AG09309 (cell line): ENCODE data around the gene MAJIN.

Experiments used
- DNase-seq: peaks from one replicate; pipeline ENCODE4 v3.0.0-alpha.2; 2010; ENCODE audit warnings: low read depth
- H3K4me3 ChIP-seq: 2 replicates; pipeline ENCODE4 v1.5.1; 2011; ENCODE audit warnings: mild to moderate bottlenecking, low read depth, low read length, moderate library complexity; ENCODE audit not compliant: control insufficient read depth
- TF ChIP-seq, protein P1 (sequence below): IDR thresholded peaks from 2 replicates; pipeline ENCODE4 v1.5.1; 2011; ENCODE audit warnings: mild to moderate bottlenecking, low read depth, low read length, inconsistent platforms; ENCODE audit not compliant: insufficient read depth, control insufficient read depth; ENCODE audit errors: missing control alignments

Gene MAJIN

DNA sequence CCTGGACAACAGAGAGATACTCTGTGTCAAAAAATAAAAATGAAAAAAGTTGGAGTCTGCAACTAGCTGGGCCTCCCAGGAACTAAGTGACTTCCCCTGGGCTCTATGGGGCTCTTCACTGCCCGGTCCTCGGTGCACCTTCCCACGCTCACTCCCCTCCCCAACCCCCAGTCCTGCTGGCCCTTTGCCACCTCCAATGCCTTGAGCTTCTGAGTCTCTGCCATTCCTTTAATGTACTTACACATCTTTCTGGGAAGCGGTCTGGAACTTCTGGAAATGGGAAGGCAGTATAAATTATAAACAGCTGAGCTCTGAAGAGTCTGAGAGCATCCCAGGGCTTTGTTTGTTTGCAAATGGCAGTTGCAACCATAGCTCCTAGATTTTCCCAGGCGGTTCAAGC is 30.8 kb upstream of the MAJIN start:
- TF ChIP-seq, protein P1, sequence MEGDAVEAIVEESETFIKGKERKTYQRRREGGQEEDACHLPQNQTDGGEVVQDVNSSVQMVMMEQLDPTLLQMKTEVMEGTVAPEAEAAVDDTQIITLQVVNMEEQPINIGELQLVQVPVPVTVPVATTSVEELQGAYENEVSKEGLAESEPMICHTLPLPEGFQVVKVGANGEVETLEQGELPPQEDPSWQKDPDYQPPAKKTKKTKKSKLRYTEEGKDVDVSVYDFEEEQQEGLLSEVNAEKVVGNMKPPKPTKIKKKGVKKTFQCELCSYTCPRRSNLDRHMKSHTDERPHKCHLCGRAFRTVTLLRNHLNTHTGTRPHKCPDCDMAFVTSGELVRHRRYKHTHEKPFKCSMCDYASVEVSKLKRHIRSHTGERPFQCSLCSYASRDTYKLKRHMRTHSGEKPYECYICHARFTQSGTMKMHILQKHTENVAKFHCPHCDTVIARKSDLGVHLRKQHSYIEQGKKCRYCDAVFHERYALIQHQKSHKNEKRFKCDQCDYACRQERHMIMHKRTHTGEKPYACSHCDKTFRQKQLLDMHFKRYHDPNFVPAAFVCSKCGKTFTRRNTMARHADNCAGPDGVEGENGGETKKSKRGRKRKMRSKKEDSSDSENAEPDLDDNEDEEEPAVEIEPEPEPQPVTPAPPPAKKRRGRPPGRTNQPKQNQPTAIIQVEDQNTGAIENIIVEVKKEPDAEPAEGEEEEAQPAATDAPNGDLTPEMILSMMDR = no peak
- no peak overlapping the region for H3K4me3 ChIP-seq
- DNase-seq = no peak

DNA sequence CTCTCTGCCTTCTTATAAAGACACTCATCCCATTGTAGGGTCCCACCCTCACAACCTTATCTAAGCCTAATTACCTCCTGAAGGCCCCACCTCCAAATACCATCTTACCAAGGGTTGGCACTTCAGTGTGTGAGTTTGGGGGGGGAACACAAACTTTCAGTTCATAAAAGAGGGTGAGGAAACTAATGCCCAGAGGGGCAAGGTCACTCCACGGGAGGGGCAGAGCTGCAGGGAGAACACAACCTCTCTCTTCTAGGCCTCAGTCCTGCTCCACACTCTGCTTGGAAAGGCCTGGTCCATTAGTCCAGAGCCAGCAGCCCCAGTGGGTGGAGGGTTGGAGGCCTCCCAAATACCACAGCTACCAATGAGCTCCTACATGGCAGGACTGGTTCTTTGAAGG is 27.6 kb upstream of the MAJIN start:
- no peak overlapping the region for H3K4me3 ChIP-seq
- no peak for DNase-seq
- TF ChIP-seq, protein P1 = no peak

DNA sequence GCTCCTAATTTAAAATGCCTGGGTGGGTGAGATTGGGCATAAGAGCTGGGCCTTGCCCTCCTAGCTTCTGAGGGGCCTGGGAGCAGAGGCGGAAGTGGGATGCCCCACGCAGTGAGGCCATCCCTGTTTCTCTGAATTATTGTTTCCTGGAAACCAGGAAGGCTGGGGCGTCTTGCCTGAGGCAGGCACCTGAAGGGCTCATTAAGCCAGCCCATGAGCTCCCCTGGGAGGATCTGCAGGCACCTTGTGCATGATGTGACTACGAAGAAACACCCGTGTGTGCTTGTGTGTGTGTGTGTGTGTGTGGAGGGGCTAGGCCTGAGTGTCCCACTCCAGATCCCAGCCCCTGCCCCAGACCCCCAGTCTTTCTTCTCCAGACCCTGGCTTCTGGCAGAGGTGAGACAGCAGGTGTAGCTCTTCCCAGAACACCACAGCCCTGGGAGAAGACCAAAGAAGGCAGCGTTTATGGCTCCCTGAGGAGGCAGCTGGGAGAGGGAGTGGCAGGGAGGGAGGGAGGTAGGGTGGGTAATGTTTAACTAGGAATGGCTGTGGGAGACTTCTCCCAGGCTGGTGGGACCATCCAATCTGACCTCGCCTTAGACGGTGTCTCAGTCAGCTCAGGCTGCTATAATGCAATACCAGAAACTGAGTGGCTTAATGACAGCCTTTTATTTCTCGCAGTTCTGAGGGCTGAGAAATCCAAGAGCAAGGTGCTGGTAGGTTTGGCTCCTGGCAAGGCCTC is 27.0 kb upstream of the MAJIN start:
- no peak overlapping the region for H3K4me3 ChIP-seq
- TF ChIP-seq, protein P1 = no peak
- no peak for DNase-seq

DNA sequence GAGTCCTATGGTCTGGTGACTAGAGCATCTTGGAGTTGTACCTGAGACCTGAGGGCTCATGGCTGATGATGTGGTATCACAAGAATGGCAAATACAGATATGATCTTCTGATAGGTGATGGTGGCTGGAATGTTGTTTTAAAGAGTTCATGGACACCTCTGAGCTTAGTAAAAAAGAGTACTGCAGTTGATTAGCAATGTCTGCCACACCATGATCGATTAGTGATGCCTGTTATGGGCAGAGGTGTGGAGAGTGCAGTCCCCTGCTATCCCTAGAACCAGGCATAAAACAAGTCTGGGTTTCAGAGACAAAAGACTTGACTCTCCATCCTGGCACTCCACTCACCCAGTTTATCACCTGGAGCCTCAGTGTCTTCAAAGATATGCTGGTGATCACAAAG is 26.2 kb upstream of the MAJIN start:
- TF ChIP-seq, protein P1 = no peak
- DNase-seq = no peak
- no peak overlapping the region for H3K4me3 ChIP-seq

DNA sequence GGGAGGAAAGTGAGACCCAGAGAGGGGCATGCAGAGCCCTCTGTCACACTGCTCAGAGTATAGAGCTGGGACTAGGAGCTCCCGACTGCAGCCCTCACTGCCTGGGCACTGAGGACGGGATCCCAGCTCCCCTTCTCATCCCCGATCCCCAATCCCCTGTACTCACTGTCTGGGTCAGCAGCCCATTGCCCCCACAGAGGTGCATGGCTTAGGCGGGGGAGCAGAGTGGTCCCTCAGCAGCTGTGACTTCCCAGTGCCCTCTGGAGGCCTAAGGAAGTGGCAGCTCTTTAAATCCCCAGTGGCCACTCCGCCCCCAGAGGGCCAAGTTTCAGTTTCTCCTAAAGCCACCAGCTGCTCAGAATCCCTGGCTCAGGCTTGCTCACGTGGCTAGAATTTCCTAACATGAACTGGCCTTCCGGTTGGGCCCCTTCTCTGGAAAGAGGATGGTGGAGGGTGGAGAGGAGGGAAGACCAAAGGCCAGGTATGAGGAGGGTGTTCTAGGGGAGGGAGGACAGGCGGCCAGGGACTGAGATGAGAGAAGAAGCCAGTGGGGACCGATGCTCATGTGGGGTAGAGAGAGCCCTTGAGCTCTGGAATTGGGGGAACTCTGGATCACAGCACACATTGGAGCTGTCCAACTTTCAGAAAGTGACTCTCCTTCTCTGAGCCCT is 24.9 kb upstream of the MAJIN start, which contains the start of gene BATF2:
Gene BATF2, minus strand, starts transcription at position 262 of the 671 bp plus-strand sequence. Its CDS starts 57 bp downstream, at position 205.
- DNase-seq = peak; percentile 28
- peak within 1 kb of the TSS; percentile 26 for H3K4me3 ChIP-seq
- TF ChIP-seq, protein P1 = peak; percentile 54

DNA sequence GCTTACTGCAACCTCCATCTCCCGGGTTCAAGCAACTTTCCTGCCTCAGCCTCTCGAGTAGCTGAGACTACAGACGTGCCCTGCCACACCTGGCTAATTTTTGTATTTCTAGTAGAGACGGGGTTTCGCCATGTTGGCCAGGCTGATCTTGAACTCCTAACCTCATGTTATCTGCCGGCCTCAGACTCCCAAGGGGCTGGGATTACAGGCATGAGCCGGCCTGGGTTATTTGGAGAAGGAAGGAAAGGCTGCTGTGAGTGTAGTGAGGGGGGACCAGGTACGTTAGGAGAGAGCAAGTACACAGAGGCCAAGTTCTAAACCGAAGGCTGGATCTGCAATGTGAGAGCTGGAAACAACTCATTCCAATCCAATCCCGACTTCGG is 24.4 kb upstream of the MAJIN start:
- TF ChIP-seq, protein P1 = no peak
- no peak for DNase-seq
- peak overlapping the region; percentile 26 for H3K4me3 ChIP-seq

DNA sequence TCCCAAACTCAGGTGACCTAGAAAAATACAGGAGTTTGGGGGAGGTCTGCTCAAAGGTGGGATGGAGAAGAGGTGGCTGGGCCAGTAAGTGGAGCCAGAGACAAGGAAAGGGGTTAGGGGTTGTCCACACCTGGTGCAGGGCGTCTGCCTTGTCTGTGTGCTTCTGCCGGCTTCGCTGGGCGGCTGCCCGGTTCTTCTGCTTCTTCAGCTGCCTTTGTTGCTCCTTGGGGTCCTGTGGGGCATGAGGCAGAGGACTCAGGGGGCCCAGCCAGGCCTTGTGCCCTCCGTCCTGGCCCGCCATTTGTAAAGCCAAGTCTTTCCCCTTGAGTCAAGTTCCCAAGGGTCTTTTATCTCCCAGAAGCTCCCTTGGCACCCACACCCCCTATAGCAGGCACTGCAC is 22.4 kb upstream of the MAJIN start:
- TF ChIP-seq, protein P1 = no peak
- H3K4me3 ChIP-seq = no peak overlapping the region
- DNase-seq = no peak
